ENCODE measurements around the gene ARAF.

DNA sequence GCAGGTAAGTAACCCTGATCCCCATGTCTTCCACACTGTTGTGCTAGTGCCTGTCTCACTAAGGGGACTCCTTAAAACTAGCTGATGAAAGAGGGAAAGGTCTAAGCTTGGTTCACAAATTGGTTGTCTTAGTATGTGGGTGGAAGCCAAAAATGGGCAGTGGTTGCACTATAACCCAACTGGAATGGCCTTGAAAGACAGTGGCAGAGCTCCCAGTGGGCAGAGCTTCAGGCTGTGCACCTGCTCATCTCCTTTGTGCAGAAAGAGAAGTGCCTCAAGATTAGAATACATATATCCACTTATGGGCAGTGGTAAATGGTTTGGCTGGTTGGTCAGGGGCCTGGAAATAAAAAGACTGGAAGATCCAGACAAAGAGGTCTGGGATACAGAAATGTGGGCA lies 51.4 kb downstream of the ARAF start:
- TF ChIP-seq ZFP30 (CRISPR knock-in tag; IDR thresholded peaks at IDR 0.05) (no peak), CSDC2 (CRISPR knock-in tag; IDR thresholded peaks at IDR 0.05) (no peak), ZNF565 (CRISPR knock-in tag; conservative IDR thresholded peaks at IDR 0.05; ENCODE audit: low read depth) (no peak), TSHZ2 (CRISPR knock-in tag; IDR thresholded peaks at IDR 0.05) (no peak), ESRRG (CRISPR knock-in tag; IDR thresholded peaks at IDR 0.05) (no peak), BACH2 (CRISPR knock-in tag; IDR thresholded peaks at IDR 0.05; ENCODE audit: borderline replicate concordance) (no peak), SNAI2 (CRISPR knock-in tag; IDR thresholded peaks at IDR 0.05) (no peak)

Data from SK-N-SH treated with all-trans-retinoic acid at 6 μM for 48 hours (cell line).